Stimulated activated naive B cell treated with anti-CD40 and anti-IgM and Interleukin-4, amounts not matched to agents 10 μg/mL and 1 μg/mL and 100 μg/mL, for 72 hours (primary cell): ENCODE measurements around the gene SLC17A4.

ENCODE experiments used
- ATAC-seq, 2 donors: fragments of 150-1000 bp; cut with Tn5 transposase; replicated peaks; 2 replicates each; pipeline ENCODE4 v1.10.0; 2021; ENCODE audit warnings: moderate library complexity in 1 of 2
- DNase-seq: peaks from one replicate; pipeline ENCODE4 v3.0.0; 2021
- H3K27ac Mint-ChIP-seq: one replicate; pipeline ENCODE4 v1.8.0; 2022; ENCODE audit warnings: mild to moderate bottlenecking, mixed read lengths
- H3K27me3 Mint-ChIP-seq, 2 donors: one replicate each; pipeline ENCODE4 v1.8.0; 2022; ENCODE audit warnings: mixed read lengths in 2 of 2
- H3K36me3 Mint-ChIP-seq, 2 donors: one replicate each; pipeline ENCODE4 v1.8.0; 2022; ENCODE audit warnings: mixed read lengths in 2 of 2, mild to moderate bottlenecking in 1 of 2
- H3K4me1 Mint-ChIP-seq, 2 donors: one replicate each; pipeline ENCODE4 v1.8.0; 2022; ENCODE audit warnings: mixed read lengths in 2 of 2, mild to moderate bottlenecking in 1 of 2
- H3K4me3 Mint-ChIP-seq, 2 donors: one replicate each; pipeline ENCODE4 v1.8.0; 2022; ENCODE audit warnings: mild to moderate bottlenecking in 2 of 2, mixed read lengths in 2 of 2, moderate library complexity in 1 of 2
- H3K9me3 Mint-ChIP-seq, 2 donors: one replicate each; pipeline ENCODE4 v1.8.0; 2022; ENCODE audit warnings: mixed read lengths in 2 of 2, mild to moderate bottlenecking in 1 of 2

The SLC17A4 gene

DNA sequence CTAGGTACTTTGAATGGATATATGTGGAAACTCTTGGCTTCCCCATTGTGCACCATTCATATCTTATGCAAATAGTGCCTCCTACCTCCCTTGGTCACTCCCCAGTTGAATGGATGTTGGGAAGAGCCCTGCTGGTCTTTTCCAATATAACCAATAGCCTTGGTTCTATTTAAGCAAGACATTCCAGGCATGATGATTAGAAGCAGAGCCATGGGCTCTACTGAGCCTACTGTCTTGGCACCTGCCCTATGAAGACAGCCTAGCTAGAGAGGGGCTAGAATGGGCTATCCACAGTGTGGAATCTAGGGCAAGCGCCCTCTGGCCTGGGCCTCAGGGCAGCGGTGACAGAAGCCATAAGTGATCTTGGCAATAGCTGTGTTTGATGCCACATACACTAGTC is 61.7 kb downstream of the SLC17A4 start:
- peaks cover 22 to 25% of the 10 kb centered on the region in 2 donors for H3K27me3 Mint-ChIP-seq
- H3K4me1 Mint-ChIP-seq: no peaks in the 10 kb centered on the region
- peaks cover 0 to 3% of the 10 kb centered on the region in 2 donors for H3K9me3 Mint-ChIP-seq
- H3K4me3 Mint-ChIP-seq: no peak overlapping the region
- no peak overlapping the region for H3K27ac Mint-ChIP-seq
- no peak for DNase-seq
- ATAC-seq: no peak
- H3K36me3 Mint-ChIP-seq: no peaks in the 10 kb centered on the region

DNA sequence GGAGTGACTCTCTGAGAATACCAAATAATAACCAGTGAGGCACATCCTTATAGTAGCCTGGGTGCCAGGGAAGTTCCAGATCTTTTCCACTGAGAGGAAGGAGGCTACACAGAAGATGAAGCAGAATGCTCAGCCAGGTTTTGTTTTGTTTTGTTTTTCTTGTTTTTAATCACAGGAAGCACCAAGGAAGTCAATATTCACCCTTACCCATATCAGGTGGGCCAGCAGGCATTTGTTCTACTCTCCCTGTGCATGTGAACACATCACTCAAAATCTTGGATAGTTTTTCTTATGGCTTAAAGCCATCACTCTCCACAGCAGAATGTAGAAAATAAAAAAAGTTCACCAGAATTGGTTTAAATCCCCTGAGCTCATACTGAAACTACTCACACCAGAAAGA is 66.8 kb downstream of the SLC17A4 start:
- H3K4me1 Mint-ChIP-seq: no peaks in the 10 kb centered on the region
- peaks cover 27% of the 10 kb centered on the region in 2 donors for H3K27me3 Mint-ChIP-seq
- H3K4me3 Mint-ChIP-seq: no peak overlapping the region
- H3K27ac Mint-ChIP-seq: no peak overlapping the region
- peaks cover 2 to 3% of the 10 kb centered on the region in 2 donors for H3K36me3 Mint-ChIP-seq
- ATAC-seq (no peak), DNase-seq (no peak)
- peaks cover 8 to 12% of the 10 kb centered on the region in 2 donors for H3K9me3 Mint-ChIP-seq

DNA sequence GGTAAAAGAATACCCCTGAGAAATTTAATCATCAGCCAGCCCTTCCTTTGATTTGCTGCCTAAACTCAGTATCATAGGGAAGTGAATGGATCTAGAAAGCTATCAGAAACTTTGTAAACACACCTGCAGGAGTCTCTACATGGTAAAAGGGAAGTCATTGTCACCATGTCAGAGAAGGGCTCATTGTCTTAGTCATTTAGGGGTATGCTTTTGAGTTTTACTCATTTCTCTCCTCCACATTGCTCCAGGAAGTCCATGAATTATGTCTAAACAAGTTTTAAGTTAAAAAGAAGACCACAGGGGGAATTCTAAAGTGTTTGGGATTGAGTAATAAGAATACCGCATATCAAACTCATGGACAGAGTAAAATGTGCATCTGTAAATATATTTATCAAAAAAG is 74.8 kb downstream of the SLC17A4 start:
- H3K27ac Mint-ChIP-seq: no peak overlapping the region
- DNase-seq: no peak
- H3K9me3 Mint-ChIP-seq: peaks cover 8 to 9% of the 10 kb centered on the region in 2 donors
- H3K4me1 Mint-ChIP-seq: no peaks in the 10 kb centered on the region
- peaks cover 27 to 32% of the 10 kb centered on the region in 2 donors for H3K27me3 Mint-ChIP-seq
- ATAC-seq: peak; percentile 81 to 99
- no peak overlapping the region for H3K4me3 Mint-ChIP-seq
- peaks cover 0 to 2% of the 10 kb centered on the region in 2 donors for H3K36me3 Mint-ChIP-seq

DNA sequence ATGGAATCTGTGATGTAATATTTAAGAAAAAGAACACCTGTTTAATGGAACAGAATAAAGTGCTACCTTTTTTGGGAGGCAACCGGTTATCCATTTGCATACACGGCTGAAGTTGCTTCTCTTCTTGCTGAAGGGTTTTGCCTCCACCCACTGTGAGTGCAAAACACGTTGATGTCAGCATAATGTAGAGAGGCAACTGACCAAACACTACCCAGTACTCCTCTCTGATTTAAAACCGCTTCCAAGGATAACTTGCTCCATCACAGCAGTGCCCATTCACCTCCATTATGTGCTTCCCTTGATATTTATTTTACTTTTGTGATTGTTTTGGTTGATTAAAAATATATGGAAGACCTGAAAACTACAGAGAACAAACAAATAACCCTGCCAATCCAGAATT is 75.9 kb downstream of the SLC17A4 start:
- no peaks in the 10 kb centered on the region for H3K4me1 Mint-ChIP-seq
- ATAC-seq (no peak), DNase-seq (no peak)
- peaks cover 6 to 8% of the 10 kb centered on the region in 2 donors for H3K9me3 Mint-ChIP-seq
- no peak overlapping the region for H3K27ac Mint-ChIP-seq
- H3K27me3 Mint-ChIP-seq: peaks cover 23 to 30% of the 10 kb centered on the region in 2 donors
- H3K4me3 Mint-ChIP-seq: no peak overlapping the region
- peaks cover 0 to 1% of the 10 kb centered on the region in 2 donors for H3K36me3 Mint-ChIP-seq
